Measurements from ENCODE around the gene LRFN4. TPM values are rescaled to one million over a fixed set of nuclear protein-coding genes. Genes with fewer than 3 reads are reported as not detected.
"Not testable (repeated sequence)": the region's sequence is repeated elsewhere in the genome, so short reads cannot be mapped to it uniquely, and the experiment has no call there.

Gene LRFN4
- total RNA-seq, 4 donors from 2014 or later: 7.1 to 17.5 (median 9.2) TPM

DNA sequence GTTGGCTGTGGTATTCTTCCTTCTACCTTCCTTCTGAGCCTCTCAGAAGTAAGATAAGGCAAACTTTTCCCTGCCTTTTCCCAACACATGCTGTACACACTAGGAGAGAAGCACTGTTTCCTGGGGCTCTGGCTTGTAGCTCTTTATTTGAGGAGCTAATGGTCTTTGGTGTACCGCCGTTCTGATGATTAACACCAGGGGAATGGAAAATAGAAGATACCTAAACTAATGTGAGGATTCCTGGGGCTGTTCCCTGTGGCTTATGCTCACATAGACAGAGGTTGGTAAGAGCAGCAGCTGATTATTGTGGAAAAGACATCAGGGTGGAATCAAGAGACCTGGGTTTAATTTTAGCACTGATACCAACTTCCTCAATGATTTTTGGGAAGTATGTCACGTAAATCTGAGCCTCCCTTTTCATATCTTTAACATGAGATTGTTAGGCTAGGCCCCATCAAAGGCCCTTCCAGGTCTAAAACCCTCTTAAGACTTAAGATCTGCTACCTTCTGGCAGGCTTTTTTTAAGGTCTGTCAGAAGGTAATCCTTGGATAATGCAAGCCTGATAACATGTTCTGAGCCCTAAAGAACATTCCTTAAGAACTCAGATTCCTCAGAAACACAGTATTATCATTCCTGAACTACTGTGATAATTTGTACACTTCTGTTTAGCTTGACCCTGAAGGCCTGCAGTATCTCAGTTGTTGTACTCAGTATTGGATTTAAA, 38.5 kb upstream of the LRFN4 start:
- 79 to 100% methylated on average over 1 to 2 of the region's 3 CpGs for WGBS, 2 donors (ENCODE audit: low coverage in 1 of 2)
- Histone ChIP-seq H3K27ac (no peak overlapping the region), H3K36me3 (peaks cover 0 to 26% of the 10 kb centered on the region in 2 donors), H3K4me3 (no peak overlapping the region), H3K4me1 (no peaks in the 10 kb centered on the region), H3K27me3 (no peaks in the 10 kb centered on the region), H3K9me3 (no peaks in the 10 kb centered on the region)
- ATAC-seq: no peak
- TF ChIP-seq, protein P1, sequence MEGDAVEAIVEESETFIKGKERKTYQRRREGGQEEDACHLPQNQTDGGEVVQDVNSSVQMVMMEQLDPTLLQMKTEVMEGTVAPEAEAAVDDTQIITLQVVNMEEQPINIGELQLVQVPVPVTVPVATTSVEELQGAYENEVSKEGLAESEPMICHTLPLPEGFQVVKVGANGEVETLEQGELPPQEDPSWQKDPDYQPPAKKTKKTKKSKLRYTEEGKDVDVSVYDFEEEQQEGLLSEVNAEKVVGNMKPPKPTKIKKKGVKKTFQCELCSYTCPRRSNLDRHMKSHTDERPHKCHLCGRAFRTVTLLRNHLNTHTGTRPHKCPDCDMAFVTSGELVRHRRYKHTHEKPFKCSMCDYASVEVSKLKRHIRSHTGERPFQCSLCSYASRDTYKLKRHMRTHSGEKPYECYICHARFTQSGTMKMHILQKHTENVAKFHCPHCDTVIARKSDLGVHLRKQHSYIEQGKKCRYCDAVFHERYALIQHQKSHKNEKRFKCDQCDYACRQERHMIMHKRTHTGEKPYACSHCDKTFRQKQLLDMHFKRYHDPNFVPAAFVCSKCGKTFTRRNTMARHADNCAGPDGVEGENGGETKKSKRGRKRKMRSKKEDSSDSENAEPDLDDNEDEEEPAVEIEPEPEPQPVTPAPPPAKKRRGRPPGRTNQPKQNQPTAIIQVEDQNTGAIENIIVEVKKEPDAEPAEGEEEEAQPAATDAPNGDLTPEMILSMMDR (IDR thresholded peaks at IDR 0.05): no peak
- no peak for TF ChIP-seq POLR2AphosphoS5 (IDR thresholded peaks at IDR 0.05)
- TF ChIP-seq POLR2A (IDR thresholded peaks at IDR 0.05): no peak
- no peak for TF ChIP-seq EP300 (IDR thresholded peaks at IDR 0.05)

DNA sequence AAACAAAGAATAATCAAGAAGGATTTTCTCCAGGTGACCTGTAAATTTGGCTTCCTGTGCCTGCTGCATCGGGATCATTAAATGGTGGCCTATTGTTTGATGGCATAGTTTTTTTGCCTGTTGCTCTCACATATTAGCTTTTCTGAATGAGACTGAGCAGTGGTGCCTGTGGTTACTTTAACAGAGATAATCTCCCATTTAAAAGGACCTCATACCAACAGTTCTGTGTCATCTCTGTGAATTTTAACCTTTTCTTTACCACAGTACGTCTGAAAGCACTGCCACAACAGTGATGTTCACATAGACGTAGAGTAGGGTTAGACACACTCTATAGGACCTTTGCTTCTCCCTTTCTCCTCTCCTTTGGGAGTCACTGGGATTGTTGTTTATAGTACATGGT, 36.5 kb upstream of the LRFN4 start:
- Histone ChIP-seq H3K27me3 (no peaks in the 10 kb centered on the region), H3K9me3 (no peaks in the 10 kb centered on the region), H3K36me3 (peaks cover 0 to 26% of the 10 kb centered on the region in 2 donors), H3K27ac (no peak overlapping the region), H3K4me3 (no peak overlapping the region), H3K4me1 (no peaks in the 10 kb centered on the region)
- no peak for ATAC-seq
- 67 to 74% methylated on average over 2 to 3 of the region's 3 CpGs for WGBS, 2 donors (ENCODE audit: low coverage in 1 of 2)
- TF ChIP-seq EP300 (IDR thresholded peaks at IDR 0.05) (no peak), POLR2AphosphoS5 (IDR thresholded peaks at IDR 0.05) (no peak), POLR2A (IDR thresholded peaks at IDR 0.05) (no peak)
- TF ChIP-seq, protein P1 (IDR thresholded peaks at IDR 0.05): no peak

DNA sequence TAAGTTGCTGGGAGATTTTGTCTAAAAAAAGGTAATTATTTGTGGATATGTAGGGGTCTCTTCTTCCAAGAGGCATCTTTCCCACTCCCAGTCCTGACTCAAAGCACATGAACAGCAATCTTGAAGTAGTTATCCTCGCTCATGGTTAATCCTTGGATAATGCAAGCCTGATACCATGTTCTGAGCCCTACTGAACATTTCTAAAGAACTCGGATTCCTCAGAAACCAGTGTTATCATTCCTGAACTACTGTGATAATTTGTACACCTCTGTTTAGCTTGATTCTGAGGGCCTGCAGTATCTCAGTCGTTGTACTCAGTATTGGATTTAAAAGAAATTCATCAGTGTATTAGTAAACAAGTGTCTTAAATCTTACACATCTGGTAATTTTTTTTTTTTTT, 36.0 kb upstream of the LRFN4 start:
- 60 to 67% methylated on average over 3 of the region's 3 CpGs for WGBS, 2 donors (ENCODE audit: low coverage in 1 of 2)
- Histone ChIP-seq H3K36me3 (peaks cover 0 to 26% of the 10 kb centered on the region in 2 donors), H3K27me3 (no peaks in the 10 kb centered on the region), H3K27ac (no peak overlapping the region), H3K4me1 (no peaks in the 10 kb centered on the region), H3K4me3 (no peak overlapping the region), H3K9me3 (no peaks in the 10 kb centered on the region)
- ATAC-seq: no peak
- TF ChIP-seq EP300 (IDR thresholded peaks at IDR 0.05) (no peak), POLR2A (IDR thresholded peaks at IDR 0.05) (no peak), POLR2AphosphoS5 (IDR thresholded peaks at IDR 0.05) (no peak)
- TF ChIP-seq, protein P1 (IDR thresholded peaks at IDR 0.05): no peak

DNA sequence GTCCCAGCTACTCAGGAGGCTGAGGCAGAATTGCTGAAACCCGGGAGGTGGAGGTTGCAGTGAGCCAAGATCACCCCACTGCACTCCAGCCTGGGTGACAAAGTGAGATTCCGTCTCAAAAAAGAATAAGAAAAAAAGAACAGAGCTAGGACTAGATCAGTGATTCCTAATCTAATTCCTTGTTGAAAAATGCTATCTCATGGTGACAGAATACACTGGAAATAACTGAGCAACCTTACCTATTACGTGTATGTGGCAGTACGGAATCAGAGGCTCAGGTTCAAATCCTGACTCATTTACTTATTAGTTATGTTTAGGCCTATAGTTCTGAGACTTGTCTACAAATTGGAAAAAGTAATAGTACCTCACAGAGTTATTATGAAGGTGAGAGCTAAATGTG, 33.2 kb upstream of the LRFN4 start:
- TF ChIP-seq, protein P1 (IDR thresholded peaks at IDR 0.05): no peak
- TF ChIP-seq POLR2A (IDR thresholded peaks at IDR 0.05) (no peak), EP300 (IDR thresholded peaks at IDR 0.05) (no peak), POLR2AphosphoS5 (IDR thresholded peaks at IDR 0.05) (no peak)
- no peaks in the 10 kb centered on the region for H3K27me3 ChIP-seq
- H3K4me3 ChIP-seq: no peak overlapping the region
- ATAC-seq: no peak
- H3K9me3 ChIP-seq: no peaks in the 10 kb centered on the region
- H3K27ac ChIP-seq: no peak overlapping the region
- 90 to 100% methylated on average over 4 of the region's 4 CpGs for WGBS, 2 donors (ENCODE audit: low coverage in 1 of 2)
- H3K4me1 ChIP-seq: no peaks in the 10 kb centered on the region
- no peaks in the 10 kb centered on the region for H3K36me3 ChIP-seq

DNA sequence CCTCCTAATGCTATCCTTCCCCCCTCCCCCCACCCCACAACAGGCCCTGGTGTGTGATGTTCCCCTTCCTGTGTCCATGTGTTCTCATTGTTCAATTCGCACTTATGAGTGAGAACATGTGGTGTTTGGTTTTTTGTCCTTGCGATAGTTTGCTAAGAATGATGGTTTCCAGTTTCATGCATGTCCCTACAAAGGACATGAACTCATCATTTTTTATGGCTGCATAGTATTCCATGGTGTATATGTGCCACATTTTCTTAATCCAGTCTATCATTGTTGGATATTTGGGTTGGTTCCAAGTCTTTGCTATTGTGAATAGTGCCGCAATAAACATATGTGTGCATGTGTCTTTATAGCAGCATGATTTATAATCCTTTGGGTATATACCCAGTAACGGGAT, 32.3 kb upstream of the LRFN4 start:
- not testable (repeated sequence) for H3K27ac ChIP-seq, H3K4me3 ChIP-seq, ATAC-seq, H3K9me3 ChIP-seq, H3K36me3 ChIP-seq, H3K4me1 ChIP-seq, H3K27me3 ChIP-seq
- WGBS, 2 donors (ENCODE audit: low coverage in 1 of 2): no CpG with 5 or more reads among the region's 4 CpGs
